Effector memory CD8-positive, alpha-beta T cell (primary cell): Measurements from ENCODE around the gene PDGFA.

Source experiments
- ATAC-seq: fragments of 150-1000 bp; cut with Tn5 transposase; replicated peaks from 2 replicates; pipeline ENCODE4 v1.10.0; 2021; ENCODE audit warnings: mild to moderate bottlenecking, moderate library complexity
- DNase-seq, 3 experiments: peaks; one replicate each; pipeline ENCODE4 v3.0.0; 2021
- H3K27ac Mint-ChIP-seq, 2 donors: one replicate each; pipeline ENCODE4 v1.8.0; 2022; ENCODE audit warnings: mild to moderate bottlenecking in 2 of 2, mixed read lengths in 2 of 2, moderate library complexity in 2 of 2
- H3K27me3 Mint-ChIP-seq, 2 donors: one replicate each; pipeline ENCODE4 v1.8.0; 2022; ENCODE audit warnings: mixed read lengths in 2 of 2
- H3K36me3 Mint-ChIP-seq: one replicate; pipeline ENCODE4 v1.8.0; 2022; ENCODE audit warnings: mild to moderate bottlenecking, moderate library complexity, mixed read lengths; ENCODE audit not compliant: insufficient read depth
- H3K4me1 Mint-ChIP-seq, 2 donors: one replicate each; pipeline ENCODE4 v1.8.0; 2022; ENCODE audit warnings: low read depth in 2 of 2, mixed read lengths in 2 of 2
- H3K4me3 Mint-ChIP-seq, 2 donors: one replicate each; pipeline ENCODE4 v1.8.0; 2022; ENCODE audit warnings: mild to moderate bottlenecking in 2 of 2, mixed read lengths in 2 of 2, moderate library complexity in 2 of 2
- H3K9me3 Mint-ChIP-seq, 2 donors: one replicate each; pipeline ENCODE4 v1.8.0; 2022; ENCODE audit warnings: mixed read lengths in 2 of 2

PDGFA gene

DNA sequence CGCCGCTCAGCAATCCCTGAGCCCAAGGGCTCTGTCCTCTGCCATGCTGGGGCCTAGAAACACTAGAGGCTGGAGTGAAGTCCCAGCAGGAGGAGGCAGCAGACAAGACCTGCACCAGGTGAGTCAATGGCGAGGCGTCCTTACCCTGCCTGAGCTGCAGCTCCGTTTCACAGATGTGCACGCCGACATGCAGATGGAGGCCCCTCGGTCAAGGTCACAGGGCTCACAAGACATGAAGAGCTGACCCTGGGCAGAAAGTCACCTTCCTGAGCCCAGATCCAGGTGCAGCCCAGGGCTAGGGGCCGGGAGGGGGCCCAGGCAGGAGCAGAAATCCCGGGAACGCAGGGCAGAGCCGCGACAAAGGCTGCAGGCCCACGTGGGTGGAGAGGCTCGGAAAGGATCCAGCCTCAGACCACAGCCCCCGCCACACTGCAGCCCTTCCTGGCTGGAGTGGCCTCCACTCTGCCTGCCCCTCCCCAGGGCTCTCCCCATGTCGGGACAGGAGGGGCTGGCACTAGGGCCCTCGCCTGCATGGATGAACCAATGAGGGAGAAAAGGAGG is 23.8 kb downstream of the PDGFA start:
- H3K27ac Mint-ChIP-seq, result peak overlapping the region in 1 of 2 donors; percentile 51
- DNase-seq (no peak), ATAC-seq (no peak)
- H3K4me1 Mint-ChIP-seq, result peaks cover 0 to 8% of the 10 kb centered on the region in 2 donors
- H3K36me3 Mint-ChIP-seq, result no peaks in the 10 kb centered on the region
- no peaks in the 10 kb centered on the region for H3K9me3 Mint-ChIP-seq
- H3K4me3 Mint-ChIP-seq, result no peak overlapping the region
- H3K27me3 Mint-ChIP-seq, result no peaks in the 10 kb centered on the region

DNA sequence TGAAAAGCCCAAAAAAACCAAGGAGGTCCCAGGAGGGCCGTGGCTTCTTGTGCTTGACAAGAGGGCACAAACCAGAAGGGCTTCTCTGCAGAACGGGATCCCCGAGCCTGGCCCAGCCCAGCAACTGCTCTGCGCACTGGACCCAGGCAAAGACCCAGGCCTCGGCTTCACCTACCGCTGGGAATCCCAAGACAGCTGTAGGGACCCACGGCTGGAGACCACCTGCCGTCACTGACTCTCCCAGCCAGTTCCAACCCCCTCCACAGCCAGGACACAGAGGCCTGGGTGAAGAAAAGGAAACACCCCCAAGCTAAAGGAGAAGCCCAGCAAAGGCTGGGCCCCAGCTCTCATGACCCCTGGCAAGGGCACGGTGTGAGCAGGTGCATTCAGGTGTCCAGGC is 24.3 kb downstream of the PDGFA start:
- peak overlapping the region in 1 of 2 donors; percentile 51 for H3K27ac Mint-ChIP-seq
- H3K9me3 Mint-ChIP-seq, result no peaks in the 10 kb centered on the region
- peaks cover 0 to 8% of the 10 kb centered on the region in 2 donors for H3K4me1 Mint-ChIP-seq
- no peak for ATAC-seq
- H3K36me3 Mint-ChIP-seq, result no peaks in the 10 kb centered on the region
- H3K27me3 Mint-ChIP-seq, result no peaks in the 10 kb centered on the region
- no peak overlapping the region for H3K4me3 Mint-ChIP-seq
- DNase-seq, result no peak

DNA sequence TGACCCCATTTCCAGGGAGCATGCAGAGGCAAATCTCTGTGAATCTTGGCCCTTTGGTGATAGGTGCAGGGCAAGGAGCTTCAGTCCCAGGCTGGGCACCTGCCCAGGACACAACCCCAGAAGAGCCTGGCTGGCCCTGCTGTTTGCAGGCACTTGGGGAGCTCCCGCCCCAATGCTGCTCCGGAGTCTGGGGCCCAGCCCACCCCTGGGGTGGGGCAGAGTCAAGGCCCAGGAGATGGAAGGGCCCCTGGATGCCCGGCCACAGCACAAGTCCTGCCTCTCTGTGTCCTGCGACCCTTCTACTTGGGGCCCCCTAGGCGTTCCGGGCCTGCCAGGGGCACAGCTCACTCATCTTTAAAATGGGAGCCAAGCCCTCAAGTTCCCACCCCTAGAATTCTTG is 24.7 kb downstream of the PDGFA start:
- H3K27ac Mint-ChIP-seq, result no peak overlapping the region
- H3K4me3 Mint-ChIP-seq, result no peak overlapping the region
- ATAC-seq, result no peak
- H3K36me3 Mint-ChIP-seq, result no peaks in the 10 kb centered on the region
- no peaks in the 10 kb centered on the region for H3K9me3 Mint-ChIP-seq
- H3K4me1 Mint-ChIP-seq, result peaks cover 0 to 8% of the 10 kb centered on the region in 2 donors
- H3K27me3 Mint-ChIP-seq, result no peaks in the 10 kb centered on the region
- DNase-seq, result no peak

DNA sequence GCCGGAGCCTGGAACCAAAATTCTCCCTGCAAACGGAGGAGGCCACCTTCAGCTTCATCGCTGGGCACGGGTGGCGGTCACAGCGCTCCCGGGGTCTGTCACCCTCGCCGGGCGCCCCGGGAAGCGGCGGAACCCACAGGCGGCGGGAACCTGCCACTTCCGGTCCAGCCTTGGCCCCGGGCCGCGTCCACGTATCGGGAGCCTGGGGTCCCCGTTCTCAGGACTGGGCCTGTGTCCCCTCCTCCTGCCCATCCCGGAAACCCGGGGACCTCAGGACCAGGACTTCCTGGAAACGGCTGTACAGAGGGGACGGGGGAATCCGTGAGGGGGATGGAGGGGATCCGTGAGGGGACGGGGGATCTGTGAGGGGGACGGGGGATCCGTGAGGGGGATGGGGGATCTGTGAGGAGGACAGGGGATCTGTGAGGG is 25.4 kb downstream of the PDGFA start:
- H3K9me3 Mint-ChIP-seq, result no peaks in the 10 kb centered on the region
- ATAC-seq (no peak), DNase-seq (no peak)
- no peaks in the 10 kb centered on the region for H3K27me3 Mint-ChIP-seq
- no peaks in the 10 kb centered on the region for H3K36me3 Mint-ChIP-seq
- no peak overlapping the region for H3K27ac Mint-ChIP-seq
- peaks cover 0 to 8% of the 10 kb centered on the region in 2 donors for H3K4me1 Mint-ChIP-seq
- H3K4me3 Mint-ChIP-seq, result no peak overlapping the region

DNA sequence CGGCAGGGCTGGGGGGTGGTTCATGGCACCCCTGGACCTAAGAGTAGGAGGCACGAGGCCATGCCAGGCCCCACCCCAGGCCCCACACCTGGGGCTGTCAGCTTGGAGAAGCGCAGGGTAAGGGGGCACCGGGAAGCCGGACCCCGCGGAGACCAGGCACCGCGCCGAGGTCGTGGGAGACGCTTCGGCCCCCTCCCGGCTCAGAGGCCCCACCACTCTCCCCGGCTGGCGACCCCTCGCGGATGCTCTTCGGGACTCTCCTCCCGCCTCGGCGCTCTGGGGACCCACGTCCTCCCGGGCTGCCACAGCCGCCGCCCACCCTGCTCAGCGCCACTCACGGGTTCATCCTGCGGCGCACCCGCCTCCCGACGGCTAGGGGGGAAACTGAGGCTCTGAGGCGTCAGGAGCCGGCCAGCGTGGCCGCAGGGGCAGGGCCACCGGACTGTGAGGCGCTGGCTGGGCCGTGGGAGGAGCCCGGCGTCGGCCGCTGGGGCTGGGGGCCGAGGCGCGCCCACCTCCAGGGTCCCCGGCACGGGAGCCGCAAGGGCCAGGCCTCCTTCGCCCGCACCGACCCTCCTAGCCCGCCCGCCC is 25.9 kb downstream of the PDGFA start:
- DNase-seq (no peak), ATAC-seq (no peak)
- H3K9me3 Mint-ChIP-seq, result no peaks in the 10 kb centered on the region
- H3K27me3 Mint-ChIP-seq, result no peaks in the 10 kb centered on the region
- no peak overlapping the region for H3K27ac Mint-ChIP-seq
- H3K4me1 Mint-ChIP-seq, result peaks cover 0 to 8% of the 10 kb centered on the region in 2 donors
- no peak overlapping the region for H3K4me3 Mint-ChIP-seq
- no peaks in the 10 kb centered on the region for H3K36me3 Mint-ChIP-seq

DNA sequence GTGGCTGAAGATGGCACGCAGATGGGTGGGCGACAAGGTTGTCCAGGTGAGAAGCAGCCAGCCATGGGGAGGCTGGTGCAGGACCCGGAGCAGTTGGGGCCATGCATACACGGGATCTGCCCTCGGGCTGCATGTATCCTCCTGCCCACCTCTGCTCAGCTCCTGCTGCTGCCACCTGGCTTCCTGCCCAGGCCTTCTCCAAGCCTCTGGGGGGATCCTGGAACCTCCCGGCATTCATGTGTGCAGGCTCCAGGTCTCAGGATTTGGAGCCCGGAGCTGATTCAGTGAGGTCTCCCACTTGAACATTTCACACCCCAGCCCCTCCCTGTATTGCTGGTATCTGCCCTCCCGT is 27.0 kb downstream of the PDGFA start:
- no peaks in the 10 kb centered on the region for H3K9me3 Mint-ChIP-seq
- ATAC-seq (no peak), DNase-seq (no peak)
- peaks cover 0 to 3% of the 10 kb centered on the region in 2 donors for H3K4me1 Mint-ChIP-seq
- no peaks in the 10 kb centered on the region for H3K27me3 Mint-ChIP-seq
- no peak overlapping the region for H3K27ac Mint-ChIP-seq
- H3K36me3 Mint-ChIP-seq, result peaks cover 1% of the 10 kb centered on the region
- no peak overlapping the region for H3K4me3 Mint-ChIP-seq

DNA sequence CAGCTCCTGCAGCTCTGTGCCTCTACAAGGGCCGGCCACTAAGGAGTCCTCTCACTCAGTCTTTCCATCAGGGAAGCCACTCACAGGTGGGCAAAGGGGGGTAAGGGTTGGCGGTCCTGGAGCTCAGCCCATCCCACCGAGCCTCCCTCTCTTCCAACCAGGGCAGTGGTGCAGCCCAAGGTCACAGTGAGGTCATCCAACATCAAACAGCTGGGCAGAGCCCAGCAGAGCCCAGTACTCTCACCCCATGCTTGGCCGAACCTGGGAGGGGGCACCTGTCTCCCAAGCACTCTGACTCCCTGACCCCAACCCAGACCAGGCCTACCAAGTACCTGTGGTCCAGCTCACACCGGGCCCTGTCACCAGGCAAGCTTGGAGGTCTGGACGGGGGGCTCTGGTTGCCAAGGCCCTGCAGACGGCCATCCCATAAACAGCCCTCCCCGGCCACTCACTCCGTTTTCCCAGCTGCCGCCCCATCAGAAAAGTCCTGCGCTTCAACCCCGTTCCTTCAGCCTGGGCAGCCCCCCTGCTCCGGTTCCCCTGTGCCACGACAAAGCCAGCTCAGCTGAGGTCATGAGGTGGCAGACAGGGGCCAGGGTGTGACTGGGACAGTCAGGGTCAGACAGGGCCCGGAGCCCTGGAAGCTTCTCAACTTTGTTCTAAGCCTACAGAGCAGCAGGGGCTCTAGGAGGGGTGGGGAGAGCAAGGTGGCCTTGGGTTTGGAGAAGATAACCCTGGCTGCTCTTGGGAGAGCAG is 27.5 kb downstream of the PDGFA start:
- no peaks in the 10 kb centered on the region for H3K4me1 Mint-ChIP-seq
- no peaks in the 10 kb centered on the region for H3K9me3 Mint-ChIP-seq
- H3K4me3 Mint-ChIP-seq, result no peak overlapping the region
- no peak overlapping the region for H3K27ac Mint-ChIP-seq
- H3K27me3 Mint-ChIP-seq, result no peaks in the 10 kb centered on the region
- no peak for DNase-seq
- peaks cover 5% of the 10 kb centered on the region for H3K36me3 Mint-ChIP-seq
- ATAC-seq, result no peak

DNA sequence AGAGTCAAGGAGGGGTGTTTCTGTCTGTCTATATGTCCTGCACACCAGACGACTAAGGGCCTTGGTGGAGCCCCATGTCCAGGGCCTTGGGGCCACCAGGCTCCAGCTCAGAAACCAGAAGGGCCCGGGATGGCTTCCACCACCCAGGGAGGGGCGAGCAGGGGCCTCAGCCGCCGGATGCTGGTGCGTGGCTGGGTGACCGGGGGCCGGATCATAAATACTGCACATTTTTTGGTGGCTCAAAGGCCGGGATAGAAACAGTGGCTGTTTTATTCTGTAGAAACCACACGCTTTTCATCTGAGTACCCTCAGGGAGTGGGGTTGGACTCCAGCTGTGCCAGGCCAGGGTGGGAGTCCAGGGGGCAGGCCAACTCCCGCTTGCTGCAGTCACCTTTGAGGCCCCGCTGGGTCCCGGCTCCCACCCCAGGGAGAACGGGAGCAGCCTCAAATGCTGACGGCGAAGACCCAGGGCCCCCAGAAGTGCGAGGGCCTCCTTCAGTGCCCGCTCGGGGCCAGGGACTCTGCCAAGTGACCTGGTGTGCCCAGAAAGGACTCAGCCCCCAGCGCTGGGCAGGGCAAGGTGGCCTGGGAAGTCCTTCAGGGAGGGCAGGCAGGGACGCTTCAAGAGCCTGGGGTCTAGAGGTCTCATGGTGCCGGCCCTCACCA is 28.2 kb downstream of the PDGFA start:
- H3K9me3 Mint-ChIP-seq, result no peaks in the 10 kb centered on the region
- no peak overlapping the region for H3K27ac Mint-ChIP-seq
- H3K36me3 Mint-ChIP-seq, result peaks cover 5% of the 10 kb centered on the region
- no peak for ATAC-seq
- H3K4me3 Mint-ChIP-seq, result no peak overlapping the region
- DNase-seq, result no peak
- peaks cover 3 to 6% of the 10 kb centered on the region in 2 donors for H3K27me3 Mint-ChIP-seq
- no peaks in the 10 kb centered on the region for H3K4me1 Mint-ChIP-seq

DNA sequence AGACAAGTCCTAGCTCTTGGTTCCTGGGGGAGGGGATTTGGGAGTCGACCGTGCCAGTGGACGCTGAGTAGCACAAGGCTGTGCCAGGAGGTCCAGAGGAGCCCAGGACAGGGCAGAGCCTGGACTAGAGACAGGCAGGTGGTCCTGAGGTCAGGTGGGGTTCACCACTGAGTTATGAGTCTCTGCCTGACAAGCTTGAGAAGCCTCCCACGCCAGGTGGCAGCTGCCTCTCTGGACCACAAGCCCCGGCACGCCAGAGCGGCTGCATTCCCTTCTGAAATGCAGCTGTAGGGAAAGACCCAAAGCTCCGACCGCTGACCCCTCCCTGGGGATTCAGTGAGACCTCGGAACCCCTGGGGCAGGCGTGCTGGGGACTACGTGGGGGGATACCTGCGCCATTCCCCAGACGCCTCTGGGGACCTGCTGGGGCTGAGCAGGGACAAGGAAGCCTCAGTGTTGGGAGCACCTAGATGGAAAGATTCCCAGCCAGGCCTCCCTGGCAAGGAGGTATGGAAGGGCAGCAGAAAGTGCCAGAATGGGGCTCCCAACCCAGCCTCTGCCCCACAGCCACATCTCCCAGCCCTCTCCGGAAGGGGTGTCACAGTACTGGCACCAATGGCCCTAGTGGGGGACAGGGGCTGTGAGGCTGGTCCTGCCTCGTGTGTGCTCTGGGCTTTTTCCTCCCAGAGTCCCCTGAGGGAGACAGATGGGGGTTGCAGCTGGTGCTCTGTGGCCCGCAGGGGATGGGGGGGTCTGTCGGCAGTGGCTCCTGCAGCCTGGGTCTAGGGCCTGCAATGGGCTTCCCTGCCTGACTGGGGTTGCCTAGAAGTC is 29.0 kb downstream of the PDGFA start:
- H3K4me3 Mint-ChIP-seq, result no peak overlapping the region
- H3K36me3 Mint-ChIP-seq, result peaks cover 5% of the 10 kb centered on the region
- H3K27ac Mint-ChIP-seq, result no peak overlapping the region
- no peak for DNase-seq
- no peaks in the 10 kb centered on the region for H3K9me3 Mint-ChIP-seq
- peaks cover 8 to 12% of the 10 kb centered on the region in 2 donors for H3K27me3 Mint-ChIP-seq
- no peak for ATAC-seq
- H3K4me1 Mint-ChIP-seq, result no peaks in the 10 kb centered on the region

DNA sequence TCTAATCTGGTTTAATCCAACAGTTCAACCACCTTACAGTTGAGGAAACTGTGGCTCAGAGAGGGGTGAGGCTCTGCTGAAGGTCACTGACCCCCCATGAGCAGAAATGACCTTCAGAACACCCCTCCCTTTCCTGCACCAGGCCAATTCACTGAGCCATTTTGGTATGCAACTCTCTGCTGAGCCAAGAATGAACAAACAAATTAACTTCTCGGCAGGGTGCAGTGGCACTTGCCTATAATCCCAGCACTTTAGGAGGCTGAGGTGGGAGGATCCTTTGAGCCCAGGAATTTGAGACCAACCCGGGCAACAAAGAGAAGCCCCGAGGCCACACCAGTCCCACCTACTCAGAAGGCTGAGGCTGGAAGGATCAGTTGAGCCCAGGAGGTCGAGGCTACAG is 29.8 kb downstream of the PDGFA start:
- no peak for ATAC-seq
- H3K4me3 Mint-ChIP-seq, result no peak overlapping the region

DNA sequence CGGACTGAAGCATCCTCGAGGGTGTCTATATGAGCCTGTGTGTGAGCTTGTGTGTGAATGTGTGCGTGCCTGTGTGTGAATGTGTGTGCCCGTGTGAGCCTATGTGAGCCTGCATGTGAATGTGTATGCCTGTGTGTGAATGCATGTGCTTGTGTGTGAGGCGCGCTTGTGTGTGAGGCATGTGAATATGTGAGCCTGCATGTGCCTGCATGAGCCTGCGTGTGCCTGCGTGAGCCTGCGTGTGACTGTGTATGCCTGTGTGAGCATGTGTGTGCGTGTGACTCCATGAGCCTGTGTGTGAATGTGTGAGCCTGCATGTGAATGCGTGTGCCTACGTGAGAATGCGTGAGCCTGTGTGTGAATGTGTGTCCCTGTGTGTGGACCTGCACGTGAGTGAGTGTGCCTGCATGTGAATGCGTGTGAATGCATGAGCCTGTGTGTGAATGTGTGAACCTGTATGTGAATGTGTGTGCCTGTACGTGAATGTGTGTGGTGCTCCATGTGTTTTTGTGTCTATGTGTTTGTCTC is 33.4 kb downstream of the PDGFA start:
- Mint-ChIP-seq H3K27ac (no peak overlapping the region), H3K36me3 (peaks cover 5% of the 10 kb centered on the region), H3K9me3 (peaks cover 10 to 13% of the 10 kb centered on the region in 2 donors), H3K4me3 (no peak overlapping the region), H3K4me1 (no peaks in the 10 kb centered on the region), H3K27me3 (peaks cover 22 to 36% of the 10 kb centered on the region in 2 donors)
- no peak for ATAC-seq
- DNase-seq, result no peak

More for the DNA sequence above, 29.8 kb downstream of the PDGFA start:
- no peaks in the 10 kb centered on the region for H3K9me3 Mint-ChIP-seq
- no peak overlapping the region for H3K27ac Mint-ChIP-seq
- no peaks in the 10 kb centered on the region for H3K4me1 Mint-ChIP-seq
- H3K36me3 Mint-ChIP-seq, result peaks cover 5% of the 10 kb centered on the region
- peaks cover 8 to 12% of the 10 kb centered on the region in 2 donors for H3K27me3 Mint-ChIP-seq
- no peak for DNase-seq

DNA sequence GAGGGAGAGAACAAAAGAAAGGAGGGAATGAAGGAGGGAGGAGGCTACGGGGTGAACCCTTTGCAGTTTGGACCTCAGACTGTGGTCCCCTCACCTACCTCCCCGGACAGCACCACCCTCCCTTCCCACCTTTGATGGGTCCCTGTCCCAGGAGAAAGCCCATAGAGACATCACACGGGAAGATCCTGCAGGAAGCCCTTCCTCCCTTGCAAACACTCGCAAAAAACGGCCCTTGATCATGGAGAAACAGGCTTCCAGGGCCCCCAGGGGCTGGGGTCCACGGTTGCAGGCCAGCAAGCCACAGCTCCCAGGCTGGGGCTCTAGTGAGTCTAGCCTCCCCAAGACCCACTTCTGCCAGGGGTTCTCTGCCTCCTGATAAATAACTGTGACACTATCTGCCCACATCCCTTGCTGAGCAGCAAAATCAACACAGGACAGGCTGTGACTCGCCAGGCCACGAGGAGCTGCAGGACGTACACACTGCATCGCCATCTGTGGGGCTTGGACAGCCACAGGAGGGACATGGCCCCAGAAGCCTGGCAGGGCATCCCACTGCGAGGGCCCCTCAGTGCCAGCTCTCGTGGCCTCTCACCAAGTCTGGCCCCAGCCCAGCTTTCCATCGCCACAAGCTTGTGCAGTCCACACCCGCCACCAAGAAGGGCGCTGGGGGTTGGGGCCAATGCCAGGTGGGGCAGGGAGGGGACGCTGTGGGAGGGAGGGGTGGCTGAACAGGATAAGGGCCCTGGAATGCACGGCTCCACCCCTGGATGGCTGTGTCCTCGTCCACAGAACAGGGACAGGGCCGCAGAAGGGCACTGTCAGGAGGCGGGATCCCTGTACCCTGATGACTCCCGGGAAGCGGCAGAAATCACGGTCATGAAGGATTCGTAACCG is 34.2 kb downstream of the PDGFA start:
- no peak for ATAC-seq
- Mint-ChIP-seq H3K36me3 (peaks cover 5% of the 10 kb centered on the region), H3K27me3 (peaks cover 22 to 36% of the 10 kb centered on the region in 2 donors), H3K27ac (no peak overlapping the region), H3K4me3 (no peak overlapping the region), H3K4me1 (no peaks in the 10 kb centered on the region), H3K9me3 (peaks cover 10 to 13% of the 10 kb centered on the region in 2 donors)
- DNase-seq, result no peak
